Activated naive CD4-positive, alpha-beta T cell treated with anti-CD3 and anti-CD28 coated beads, Interleukin-2, amount 10 ng/mL, durations not matched to agents 7 days and 5 days (primary cell): ENCODE measurements around the gene PRSS12.

Experiments
- CTCF ChIA-PET: fragments of 350-600 bp; sonication (Branson Sonifier 250); formaldehyde crosslinking; loops from one replicate; lab custom pipeline; 2021; ENCODE audit warnings: antibody characterized with exemption; lab: Charles Lee
- DNase-seq: peaks from one replicate; pipeline ENCODE4 v3.0.0-alpha.2; 2020
- H3K27ac Mint-ChIP-seq: one replicate; pipeline ENCODE4 v1.8.0; 2021; ENCODE audit warnings: mild to moderate bottlenecking, moderate library complexity, mixed read lengths
- H3K27me3 Mint-ChIP-seq: one replicate; pipeline ENCODE4 v1.8.0; 2021; ENCODE audit warnings: mild to moderate bottlenecking, mixed read lengths
- H3K36me3 Mint-ChIP-seq: one replicate; pipeline ENCODE4 v1.8.0; 2021; ENCODE audit warnings: mixed read lengths
- H3K4me1 Mint-ChIP-seq: one replicate; pipeline ENCODE4 v1.8.0; 2021; ENCODE audit warnings: mixed read lengths
- H3K4me3 Mint-ChIP-seq: one replicate; pipeline ENCODE4 v1.8.0; 2021; ENCODE audit warnings: mild to moderate bottlenecking, moderate library complexity, mixed read lengths
- H3K9me3 Mint-ChIP-seq: one replicate; pipeline ENCODE4 v1.8.0; 2021; ENCODE audit warnings: mixed read lengths

Gene PRSS12

GRCh38 chr4:118373614-118374255 lies 20.9 kb upstream of the PRSS12 start:
- no peaks in the 10 kb centered on the region for H3K27me3 Mint-ChIP-seq

GRCh38 chr4:118372251-118372650 lies 19.4 kb upstream of the PRSS12 start:
- Mint-ChIP-seq H3K4me1 (no peaks in the 10 kb centered on the region), H3K27me3 (no peaks in the 10 kb centered on the region), H3K9me3 (no peaks in the 10 kb centered on the region), H3K27ac (no peak overlapping the region), H3K36me3 (no peaks in the 10 kb centered on the region), H3K4me3 (no peak overlapping the region)
- CTCF ChIA-PET: no interaction called here
- no peak for DNase-seq

More at GRCh38 chr4:118373614-118374255, 20.9 kb upstream of the PRSS12 start:
- no peaks in the 10 kb centered on the region for H3K36me3 Mint-ChIP-seq
- no peaks in the 10 kb centered on the region for H3K4me1 Mint-ChIP-seq
- H3K27ac Mint-ChIP-seq: no peak overlapping the region
- DNase-seq: no peak
- no peak overlapping the region for H3K4me3 Mint-ChIP-seq
- H3K9me3 Mint-ChIP-seq: no peaks in the 10 kb centered on the region
- CTCF ChIA-PET: no interaction called here

DNA sequence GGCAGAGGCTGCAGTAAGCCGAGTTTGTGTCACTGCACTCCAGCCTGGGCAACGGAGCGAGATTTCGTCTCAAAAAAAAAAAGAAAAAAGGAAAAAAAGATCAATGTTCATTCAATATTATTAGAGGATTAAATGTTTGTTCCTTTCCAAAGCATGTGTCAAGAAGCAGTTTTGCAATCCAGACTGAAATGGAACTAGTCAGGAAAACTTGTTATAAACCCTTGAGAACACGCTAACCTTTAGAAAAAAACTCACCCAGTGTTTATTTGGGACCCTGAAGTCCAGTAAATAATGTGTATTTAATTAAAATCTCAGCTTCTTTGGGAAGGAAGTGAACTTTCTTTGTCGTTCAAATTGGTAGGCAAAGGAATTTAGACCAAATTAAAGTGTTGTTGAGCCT lies 16.4 kb upstream of the PRSS12 start:
- H3K27me3 Mint-ChIP-seq: no peaks in the 10 kb centered on the region
- no peak overlapping the region for H3K27ac Mint-ChIP-seq
- CTCF ChIA-PET: no interaction called here
- H3K4me1 Mint-ChIP-seq: no peaks in the 10 kb centered on the region
- H3K9me3 Mint-ChIP-seq: no peaks in the 10 kb centered on the region
- no peaks in the 10 kb centered on the region for H3K36me3 Mint-ChIP-seq
- no peak overlapping the region for H3K4me3 Mint-ChIP-seq
- no peak for DNase-seq

GRCh38 chr4:118367872-118368271 lies 15.1 kb upstream of the PRSS12 start:
- H3K27me3 Mint-ChIP-seq: no peaks in the 10 kb centered on the region
- no peaks in the 10 kb centered on the region for H3K4me1 Mint-ChIP-seq
- no peak for DNase-seq
- H3K27ac Mint-ChIP-seq: no peak overlapping the region
- no peaks in the 10 kb centered on the region for H3K9me3 Mint-ChIP-seq
- no peaks in the 10 kb centered on the region for H3K36me3 Mint-ChIP-seq
- CTCF ChIA-PET: interaction anchor here (1.3 kb wide), 1 partner anchor 15 kb away, joined by 3 read pairs; the partner anchor contains the start of gene PRSS12
- H3K4me3 Mint-ChIP-seq: no peak overlapping the region

GRCh38 chr4:118367361-118367760 lies 14.6 kb upstream of the PRSS12 start:
- Mint-ChIP-seq H3K27ac (no peak overlapping the region), H3K27me3 (no peaks in the 10 kb centered on the region), H3K9me3 (no peaks in the 10 kb centered on the region), H3K36me3 (no peaks in the 10 kb centered on the region), H3K4me1 (no peaks in the 10 kb centered on the region), H3K4me3 (no peak overlapping the region)
- DNase-seq: no peak
- CTCF ChIA-PET: interaction anchor here (0.7 to 1.3 kb wide), 2 partner anchors 14 to 32 kb away, joined by 3 read pairs; partner anchors contain the start of gene PRSS12

DNA sequence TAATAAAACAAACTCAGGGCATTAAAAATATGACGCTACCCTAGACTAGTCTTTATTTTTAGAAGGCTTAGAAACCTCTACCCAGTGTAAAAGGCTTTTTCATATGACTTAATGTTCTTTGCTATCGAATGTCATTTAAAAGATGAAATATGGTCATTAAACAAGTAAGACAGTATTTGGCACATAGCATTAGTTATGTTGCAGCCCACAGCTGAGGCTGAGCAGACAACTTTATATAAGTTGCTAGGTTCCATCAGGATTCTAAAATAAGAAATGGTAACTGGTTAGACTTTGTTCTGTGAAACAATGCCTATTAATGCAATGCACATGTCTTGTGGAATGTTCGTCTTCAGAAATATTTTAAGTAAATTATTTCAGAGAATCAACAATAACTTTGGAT lies 10.4 kb upstream of the PRSS12 start:
- H3K4me3 Mint-ChIP-seq: no peak overlapping the region
- no peak for DNase-seq
- peaks cover 4% of the 10 kb centered on the region for H3K27me3 Mint-ChIP-seq
- H3K4me1 Mint-ChIP-seq: no peaks in the 10 kb centered on the region
- H3K36me3 Mint-ChIP-seq: no peaks in the 10 kb centered on the region
- H3K9me3 Mint-ChIP-seq: no peaks in the 10 kb centered on the region
- H3K27ac Mint-ChIP-seq: no peak overlapping the region
- CTCF ChIA-PET: interaction anchor here (1.7 kb wide), 1 partner anchor 10 kb away, joined by 10 read pairs; the partner anchor contains the start of gene PRSS12

DNA sequence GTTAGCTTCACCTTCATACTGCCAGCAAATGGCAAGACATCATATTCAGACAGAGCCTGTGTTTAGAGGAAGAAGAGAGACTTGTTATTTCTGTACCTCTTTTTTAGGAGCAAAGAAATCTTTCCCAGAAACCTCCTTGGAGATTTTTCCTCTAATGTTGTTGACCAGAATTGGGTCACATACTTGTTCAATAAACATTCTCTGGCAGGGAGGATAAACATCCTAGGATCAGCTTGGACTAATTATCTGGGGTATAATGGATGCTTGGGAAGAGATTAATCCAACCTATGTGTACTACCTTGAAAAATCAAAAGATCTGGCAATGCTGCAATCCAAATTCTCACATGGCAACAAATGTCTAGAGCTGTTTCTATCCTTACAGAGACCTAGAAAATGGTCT lies 8.4 kb upstream of the PRSS12 start:
- Mint-ChIP-seq H3K4me1 (no peaks in the 10 kb centered on the region), H3K27me3 (peaks cover 14% of the 10 kb centered on the region), H3K27ac (no peak overlapping the region), H3K9me3 (no peaks in the 10 kb centered on the region), H3K4me3 (no peak overlapping the region), H3K36me3 (no peaks in the 10 kb centered on the region)
- CTCF ChIA-PET: interaction anchor here (1.7 kb wide), 1 partner anchor 8 kb away, joined by 10 read pairs; the partner anchor contains the start of gene PRSS12
- DNase-seq: no peak

DNA sequence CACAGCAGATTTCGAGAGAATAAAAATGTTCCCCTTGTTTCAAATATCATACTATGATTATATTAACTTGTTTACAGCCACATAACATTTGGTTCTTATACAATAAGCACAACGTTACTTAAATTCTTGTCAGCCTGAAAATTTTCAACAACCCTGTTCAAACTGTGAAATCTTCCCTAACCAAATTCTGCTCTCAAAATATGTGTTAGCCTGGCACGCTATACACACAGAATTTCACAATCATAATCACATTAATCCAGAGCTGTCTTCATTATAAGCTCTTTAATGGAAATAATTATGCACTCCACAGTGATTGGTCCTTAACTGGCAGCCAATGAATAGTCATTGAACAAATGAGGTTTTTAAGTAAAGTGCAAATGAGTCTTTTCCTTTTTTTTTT lies 7.3 kb upstream of the PRSS12 start:
- H3K27me3 Mint-ChIP-seq: peaks cover 25% of the 10 kb centered on the region
- no peaks in the 10 kb centered on the region for H3K36me3 Mint-ChIP-seq

DNA sequence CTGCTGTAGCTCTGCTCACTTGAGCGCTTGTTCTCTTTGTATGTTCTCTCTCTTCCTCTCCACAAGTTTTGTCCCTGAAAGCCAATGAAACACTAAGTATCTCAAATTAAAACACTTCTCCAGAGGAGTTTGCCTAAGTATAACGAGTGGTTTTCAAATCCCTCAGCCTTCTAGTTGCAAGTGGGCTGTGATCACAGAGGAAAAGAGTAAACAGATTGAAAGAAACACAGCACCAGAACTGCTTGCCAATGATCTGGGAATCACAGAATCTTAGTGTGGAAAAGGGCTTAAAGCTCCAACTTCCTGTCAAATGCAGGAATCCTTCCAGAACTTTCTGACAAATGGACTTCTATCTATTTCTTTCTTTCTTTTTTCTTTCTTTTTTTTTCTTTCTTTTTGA lies 4.8 kb upstream of the PRSS12 start:
- CTCF ChIA-PET: no interaction called here

More for the DNA sequence above, 7.3 kb upstream of the PRSS12 start:
- CTCF ChIA-PET: no interaction called here
- Mint-ChIP-seq H3K4me3 (no peak overlapping the region), H3K9me3 (no peaks in the 10 kb centered on the region), H3K27ac (no peak overlapping the region), H3K4me1 (no peaks in the 10 kb centered on the region)
- DNase-seq: no peak

DNA sequence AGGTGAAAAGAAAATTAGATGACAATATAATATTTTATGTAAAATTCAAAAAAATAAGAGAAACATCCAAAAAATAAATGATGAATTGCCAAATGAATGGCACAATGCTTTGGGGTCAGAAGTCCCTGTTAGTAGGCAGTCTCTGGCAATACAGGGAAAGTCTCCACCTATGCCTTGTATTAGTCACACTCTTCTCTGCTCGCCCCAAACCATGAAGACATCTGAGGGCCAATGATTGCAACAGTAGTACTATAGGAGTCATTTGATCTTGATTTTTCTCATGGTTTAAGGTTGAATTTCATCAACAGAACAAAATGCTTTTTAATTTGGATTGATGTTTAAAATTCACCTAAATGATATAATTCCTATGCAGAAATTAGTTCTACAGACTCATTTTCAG lies 3.9 kb upstream of the PRSS12 start:
- peaks cover 9% of the 10 kb centered on the region for H3K4me1 Mint-ChIP-seq
- no peaks in the 10 kb centered on the region for H3K36me3 Mint-ChIP-seq
- no peaks in the 10 kb centered on the region for H3K9me3 Mint-ChIP-seq
- peaks cover 59% of the 10 kb centered on the region for H3K27me3 Mint-ChIP-seq
- no peak overlapping the region for H3K27ac Mint-ChIP-seq
- no peak overlapping the region for H3K4me3 Mint-ChIP-seq
- CTCF ChIA-PET: no interaction called here
- DNase-seq: no peak

More for the DNA sequence above, 4.8 kb upstream of the PRSS12 start:
- peaks cover 7% of the 10 kb centered on the region for H3K4me1 Mint-ChIP-seq
- H3K27ac Mint-ChIP-seq: no peak overlapping the region
- H3K36me3 Mint-ChIP-seq: no peaks in the 10 kb centered on the region
- H3K27me3 Mint-ChIP-seq: peaks cover 50% of the 10 kb centered on the region
- no peak overlapping the region for H3K4me3 Mint-ChIP-seq
- no peaks in the 10 kb centered on the region for H3K9me3 Mint-ChIP-seq
- no peak for DNase-seq

DNA sequence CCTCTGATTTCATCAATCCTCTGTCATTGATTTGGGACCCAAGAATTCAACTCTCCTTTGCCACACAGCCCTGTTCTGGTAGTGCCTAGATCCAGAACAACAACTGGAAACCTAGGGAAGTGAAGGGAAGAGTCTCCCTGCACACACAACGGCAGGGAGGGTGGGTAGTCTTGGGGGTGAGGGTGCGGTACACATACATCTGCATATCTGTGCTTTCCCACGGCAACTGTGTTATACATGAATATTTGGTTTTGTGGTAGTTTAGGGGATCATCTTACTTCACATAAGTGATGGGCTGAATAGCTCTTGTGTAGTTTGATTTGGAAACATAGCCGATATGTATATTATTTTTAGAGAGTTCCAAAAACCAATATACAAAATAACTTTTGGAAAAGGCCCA lies 3.3 kb upstream of the PRSS12 start:
- no peaks in the 10 kb centered on the region for H3K36me3 Mint-ChIP-seq
- H3K27me3 Mint-ChIP-seq: peaks cover 61% of the 10 kb centered on the region
- H3K4me3 Mint-ChIP-seq: no peak overlapping the region
- DNase-seq: no peak
- H3K9me3 Mint-ChIP-seq: no peaks in the 10 kb centered on the region
- peaks cover 13% of the 10 kb centered on the region for H3K4me1 Mint-ChIP-seq
- no peak overlapping the region for H3K27ac Mint-ChIP-seq
- CTCF ChIA-PET: interaction anchor here (1.0 kb wide), 1 partner anchor 60 kb away, joined by 3 read pairs; no protein-coding TSS in a partner anchor

GRCh38 chr4:118354913-118355312 lies 2.1 kb upstream of the PRSS12 start:
- Mint-ChIP-seq H3K4me1 (peaks cover 13% of the 10 kb centered on the region), H3K36me3 (no peaks in the 10 kb centered on the region), H3K4me3 (no peak overlapping the region), H3K27ac (no peak overlapping the region), H3K27me3 (peaks cover 68% of the 10 kb centered on the region), H3K9me3 (no peaks in the 10 kb centered on the region)
- CTCF ChIA-PET: interaction anchor here (1.5 to 2.2 kb wide), 2 partner anchors 14 to 74 kb away, joined by 4 to 6 read pairs; no protein-coding TSS in a partner anchor
- no peak for DNase-seq

DNA sequence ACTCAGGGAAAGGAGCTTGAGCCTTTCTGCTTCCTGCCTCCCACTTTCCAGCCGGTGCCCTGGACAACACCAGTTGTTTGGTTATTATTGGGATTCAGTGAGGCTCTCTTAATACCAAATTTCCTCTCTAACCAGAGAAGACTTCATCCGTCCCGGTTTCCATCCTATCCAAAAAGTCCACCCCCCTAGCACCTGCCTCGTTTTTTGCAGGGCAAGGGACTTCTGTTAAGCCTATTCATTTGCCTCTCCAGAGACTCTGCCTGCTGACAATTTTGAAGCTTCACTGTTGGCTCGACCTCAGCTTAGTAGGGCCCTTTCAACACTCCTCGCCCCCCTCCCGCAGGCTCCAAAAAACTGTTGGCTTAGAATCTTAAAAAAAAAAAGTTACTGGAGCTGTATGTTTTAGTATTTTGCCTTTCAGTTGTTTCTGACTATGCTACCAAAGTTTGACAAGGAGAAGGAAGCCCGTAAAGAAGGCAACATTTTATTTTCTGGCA lies 779 bp upstream of the PRSS12 start:
- Mint-ChIP-seq H3K9me3 (no peaks in the 10 kb centered on the region), H3K4me3 (peak overlapping the region; percentile 61), H3K27me3 (peaks cover 76% of the 10 kb centered on the region), H3K4me1 (peaks cover 13% of the 10 kb centered on the region), H3K36me3 (no peaks in the 10 kb centered on the region), H3K27ac (no peak overlapping the region)
- no peak for DNase-seq
- CTCF ChIA-PET: interaction anchor here (0.8 to 2.3 kb wide), 12 partner anchors 9 to 73 kb away, joined by 3 to 10 read pairs (median 3); no protein-coding TSS in a partner anchor

GRCh38 chr4:118351851-118352827 lies 664 bp downstream of the PRSS12 start:
- H3K4me1 Mint-ChIP-seq: peaks cover 13% of the 10 kb centered on the region
- H3K36me3 Mint-ChIP-seq: no peaks in the 10 kb centered on the region
- peak overlapping the region; percentile 57 for H3K4me3 Mint-ChIP-seq
- H3K27ac Mint-ChIP-seq: no peak overlapping the region
- DNase-seq: peak; percentile 21
- peaks cover 74% of the 10 kb centered on the region for H3K27me3 Mint-ChIP-seq
- H3K9me3 Mint-ChIP-seq: no peaks in the 10 kb centered on the region
- CTCF ChIA-PET: interaction anchor here (0.7 to 2.3 kb wide), 3 partner anchors 10 to 70 kb away, joined by 3 to 10 read pairs (median 6); no protein-coding TSS in a partner anchor
